D721Med (cell line): ENCODE measurements around the gene TMEM156.

ENCODE experiments used
- DNase-seq: peaks from one replicate; pipeline ENCODE4 v3.0.0; 2011; ENCODE audit warnings: low spot score; ENCODE audit not compliant: insufficient read length
- FAIRE-seq: peaks from 2 replicates; lab custom pipeline; 2011; peaks lifted over from hg19 to GRCh38; lab: Jason Lieb, UNC
- TF ChIP-seq, protein P1 (sequence below): IDR thresholded peaks from 2 replicates; pipeline ENCODE4 v1.5.1; 2012; ENCODE audit warnings: mild to moderate bottlenecking, control low read depth; ENCODE audit not compliant: insufficient read depth; ENCODE audit errors: missing control alignments

Gene TMEM156

DNA sequence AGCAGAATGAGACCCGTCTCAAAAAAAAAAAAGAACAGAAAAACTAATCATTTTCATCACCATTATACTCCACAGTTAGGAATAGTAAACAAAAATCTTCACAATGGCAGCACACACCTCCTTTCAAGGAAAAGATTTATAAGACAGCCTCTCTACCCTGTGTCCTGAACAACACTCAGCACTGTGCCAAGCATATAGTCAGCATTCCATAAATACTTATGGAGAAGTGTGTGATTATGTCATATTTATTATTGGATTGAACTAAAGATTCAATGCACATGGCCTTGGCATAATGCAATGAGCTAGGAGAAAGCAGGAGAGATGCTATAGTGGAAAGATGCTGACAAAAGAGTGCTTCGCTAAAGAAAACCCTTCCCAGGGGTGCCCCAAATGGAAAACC is 112.0 kb downstream of the TMEM156 start:
- FAIRE-seq, result no peak
- TF ChIP-seq, protein P1, sequence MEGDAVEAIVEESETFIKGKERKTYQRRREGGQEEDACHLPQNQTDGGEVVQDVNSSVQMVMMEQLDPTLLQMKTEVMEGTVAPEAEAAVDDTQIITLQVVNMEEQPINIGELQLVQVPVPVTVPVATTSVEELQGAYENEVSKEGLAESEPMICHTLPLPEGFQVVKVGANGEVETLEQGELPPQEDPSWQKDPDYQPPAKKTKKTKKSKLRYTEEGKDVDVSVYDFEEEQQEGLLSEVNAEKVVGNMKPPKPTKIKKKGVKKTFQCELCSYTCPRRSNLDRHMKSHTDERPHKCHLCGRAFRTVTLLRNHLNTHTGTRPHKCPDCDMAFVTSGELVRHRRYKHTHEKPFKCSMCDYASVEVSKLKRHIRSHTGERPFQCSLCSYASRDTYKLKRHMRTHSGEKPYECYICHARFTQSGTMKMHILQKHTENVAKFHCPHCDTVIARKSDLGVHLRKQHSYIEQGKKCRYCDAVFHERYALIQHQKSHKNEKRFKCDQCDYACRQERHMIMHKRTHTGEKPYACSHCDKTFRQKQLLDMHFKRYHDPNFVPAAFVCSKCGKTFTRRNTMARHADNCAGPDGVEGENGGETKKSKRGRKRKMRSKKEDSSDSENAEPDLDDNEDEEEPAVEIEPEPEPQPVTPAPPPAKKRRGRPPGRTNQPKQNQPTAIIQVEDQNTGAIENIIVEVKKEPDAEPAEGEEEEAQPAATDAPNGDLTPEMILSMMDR, result no peak

DNA sequence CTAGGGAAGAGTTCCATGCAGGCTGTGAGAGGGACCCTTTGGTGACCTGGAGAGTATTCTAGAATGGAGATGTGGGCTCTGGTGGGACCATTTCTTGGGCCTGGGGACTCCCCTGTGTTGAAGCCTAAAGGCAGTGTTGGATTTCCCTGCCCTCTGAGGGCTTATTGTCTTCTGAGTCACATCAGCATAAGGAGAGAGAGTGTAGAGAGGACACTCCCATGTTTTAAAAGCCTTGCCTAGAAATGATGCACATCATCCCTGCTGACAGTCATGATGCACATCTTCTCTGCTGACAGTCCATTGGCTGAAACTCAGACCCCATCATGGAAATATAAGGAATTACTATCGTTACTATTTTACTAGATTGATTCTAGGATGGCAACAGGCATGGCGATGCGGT is 112.7 kb downstream of the TMEM156 start:
- FAIRE-seq (no peak), DNase-seq (no peak)
- TF ChIP-seq, protein P1, result no peak

More for the DNA sequence above, 112.0 kb downstream of the TMEM156 start:
- no peak for DNase-seq

DNA sequence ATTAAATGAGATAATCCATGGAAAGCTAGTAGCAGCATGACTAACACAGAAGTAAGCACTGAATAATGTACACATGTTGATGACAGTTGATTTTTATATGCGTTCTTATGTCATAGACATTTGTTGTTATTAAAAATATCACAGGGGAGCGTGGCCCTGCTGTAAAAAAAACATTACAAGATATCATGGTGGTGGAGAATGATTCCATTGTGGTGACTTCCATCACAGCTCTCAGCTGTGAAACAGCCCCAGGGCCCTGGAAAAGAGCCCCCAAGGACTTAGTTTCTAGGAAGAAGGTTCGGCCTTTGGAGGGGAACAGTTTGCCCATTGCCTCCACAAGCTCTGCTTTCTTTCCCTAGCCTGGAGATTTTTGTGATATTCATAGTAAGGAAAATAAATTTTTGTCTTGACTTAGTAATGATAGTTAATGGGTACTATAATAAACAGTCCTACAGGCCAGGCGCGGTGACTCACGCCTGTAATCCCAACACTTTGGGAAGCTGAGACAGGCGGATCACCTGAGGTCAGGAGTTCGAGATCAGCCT is 114.7 kb downstream of the TMEM156 start:
- DNase-seq (no peak), FAIRE-seq (no peak)
- TF ChIP-seq, protein P1, result no peak
